ENCODE measurements around the gene IRF7.

GRCh38 chr11:611001-611996, 4.5 kb downstream of the IRF7 start:
- no peak for TF ChIP-seq CTCF (conservative IDR thresholded peaks at IDR 0.05; ENCODE audit: low read depth, low read length)
- no peak for TF ChIP-seq EZH2 (IDR thresholded peaks at IDR 0.05; ENCODE audit: low read length, unreplicated experiment)
- no peak for TF ChIP-seq EZH2phosphoT487 (IDR thresholded peaks at IDR 0.05; ENCODE audit: borderline replicate concordance, low read length)
